ENCODE data around the gene JAKMIP2. TPM values are rescaled to one million over a fixed set of nuclear protein-coding genes. Genes with fewer than 3 reads are reported as not detected.

Gene JAKMIP2
- total RNA-seq, 2 donors from 2014 or later, result 1.2 to 6.3 TPM

- Mint-ChIP-seq H3K4me3 (no peak overlapping the region), H3K27ac (no peak overlapping the region), H3K9me3 (peaks cover 14 to 15% of the 10 kb centered on the region in 2 donors), H3K4me1 (ENCODE audit: low read depth) (no peaks in the 10 kb centered on the region), H3K27me3 (ENCODE audit: low read depth) (no peaks in the 10 kb centered on the region), H3K36me3 (ENCODE audit: insufficient read depth in 2 of 2) (peaks cover 11 to 16% of the 10 kb centered on the region in 2 donors)
- no peak for DNase-seq
- no peak for ATAC-seq (replicated peaks in 1 of 2)
These were observed 85.1 kb downstream of the JAKMIP2 start for GRCh38 chr5:147697380-147697779.

DNA sequence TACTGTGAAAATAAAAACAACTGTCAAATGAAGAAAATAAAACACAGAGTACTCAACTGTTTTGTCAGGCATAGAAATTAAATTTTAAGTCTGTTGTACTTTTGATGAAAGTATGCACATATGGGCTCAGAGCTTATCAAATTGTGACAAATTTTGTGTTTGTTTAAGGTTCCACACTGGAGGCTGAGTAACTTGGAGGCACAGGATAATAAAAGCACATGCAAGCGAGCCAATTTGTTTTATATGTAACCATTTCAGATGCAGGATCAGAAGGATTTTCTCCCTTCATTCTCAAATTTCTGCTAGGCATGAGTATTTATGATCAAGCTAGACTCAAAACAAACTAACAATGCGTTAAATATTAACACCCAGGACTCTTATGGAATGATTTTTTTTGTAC, 87.8 kb downstream of the JAKMIP2 start:
- peaks cover 14 to 15% of the 10 kb centered on the region in 2 donors for H3K9me3 Mint-ChIP-seq
- ATAC-seq (replicated peaks in 1 of 2) (no peak), DNase-seq (no peak)
- no peaks in the 10 kb centered on the region for H3K4me1 Mint-ChIP-seq (ENCODE audit: low read depth)
- H3K36me3 Mint-ChIP-seq (ENCODE audit: insufficient read depth in 2 of 2), result peaks cover 11 to 16% of the 10 kb centered on the region in 2 donors
- H3K27me3 Mint-ChIP-seq (ENCODE audit: low read depth), result no peaks in the 10 kb centered on the region
- no peak overlapping the region for H3K4me3 Mint-ChIP-seq
- no peak overlapping the region for H3K27ac Mint-ChIP-seq

- H3K4me1 Mint-ChIP-seq (ENCODE audit: low read depth), result no peaks in the 10 kb centered on the region
- ATAC-seq (replicated peaks in 1 of 2), result no peak
- no peak overlapping the region for H3K27ac Mint-ChIP-seq
- H3K27me3 Mint-ChIP-seq (ENCODE audit: low read depth), result no peaks in the 10 kb centered on the region
- peaks cover 5 to 7% of the 10 kb centered on the region in 2 donors for H3K36me3 Mint-ChIP-seq (ENCODE audit: insufficient read depth in 2 of 2)
- DNase-seq, result no peak
- peaks cover 6 to 8% of the 10 kb centered on the region in 2 donors for H3K9me3 Mint-ChIP-seq
- H3K4me3 Mint-ChIP-seq, result no peak overlapping the region
These were observed 89.3 kb downstream of the JAKMIP2 start for GRCh38 chr5:147693233-147693632.

GRCh38 chr5:147691130-147691529, 91.4 kb downstream of the JAKMIP2 start:
- ATAC-seq (replicated peaks in 1 of 2) (no peak), DNase-seq (no peak)
- H3K4me1 Mint-ChIP-seq (ENCODE audit: low read depth), result no peaks in the 10 kb centered on the region
- H3K4me3 Mint-ChIP-seq, result no peak overlapping the region
- H3K27ac Mint-ChIP-seq, result no peak overlapping the region
- H3K36me3 Mint-ChIP-seq (ENCODE audit: insufficient read depth in 2 of 2), result no peaks in the 10 kb centered on the region
- H3K9me3 Mint-ChIP-seq, result peaks cover 0 to 2% of the 10 kb centered on the region in 2 donors
- no peaks in the 10 kb centered on the region for H3K27me3 Mint-ChIP-seq (ENCODE audit: low read depth)

- H3K27ac Mint-ChIP-seq, result no peak overlapping the region
- H3K27me3 Mint-ChIP-seq (ENCODE audit: low read depth), result no peaks in the 10 kb centered on the region
These were observed 91.9 kb downstream of the JAKMIP2 start for GRCh38 chr5:147690595-147690994.

DNA sequence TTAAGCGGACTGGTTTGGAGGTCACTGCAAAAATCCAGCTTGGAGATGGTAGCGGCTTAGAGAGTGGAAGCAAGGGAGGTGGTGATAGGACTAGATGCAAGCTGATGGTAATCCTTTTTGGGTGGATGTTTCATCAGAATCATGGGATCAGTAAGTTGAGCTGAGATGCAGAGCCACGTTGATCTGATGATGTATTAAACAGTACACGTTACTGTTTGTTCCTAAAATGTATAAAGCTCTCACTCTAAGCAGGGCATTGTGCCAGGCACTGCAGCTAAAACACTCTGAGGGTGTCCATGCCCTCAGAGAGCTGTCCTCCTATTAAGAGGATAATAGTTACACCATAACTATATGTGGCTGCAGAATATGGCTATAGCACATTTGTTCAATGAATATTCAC, 93.1 kb downstream of the JAKMIP2 start:
- no peaks in the 10 kb centered on the region for H3K36me3 Mint-ChIP-seq (ENCODE audit: insufficient read depth in 2 of 2)
- H3K4me1 Mint-ChIP-seq (ENCODE audit: low read depth), result no peaks in the 10 kb centered on the region
- no peaks in the 10 kb centered on the region for H3K9me3 Mint-ChIP-seq
- DNase-seq (no peak), ATAC-seq (replicated peaks in 1 of 2) (no peak)
- no peaks in the 10 kb centered on the region for H3K27me3 Mint-ChIP-seq (ENCODE audit: low read depth)
- H3K27ac Mint-ChIP-seq, result no peak overlapping the region
- no peak overlapping the region for H3K4me3 Mint-ChIP-seq

More at GRCh38 chr5:147690595-147690994, 91.9 kb downstream of the JAKMIP2 start:
- no peak overlapping the region for H3K4me3 Mint-ChIP-seq
- ATAC-seq (replicated peaks in 1 of 2) (no peak), DNase-seq (no peak)
- peaks cover 0 to 2% of the 10 kb centered on the region in 2 donors for H3K9me3 Mint-ChIP-seq
- no peaks in the 10 kb centered on the region for H3K36me3 Mint-ChIP-seq (ENCODE audit: insufficient read depth in 2 of 2)
- no peaks in the 10 kb centered on the region for H3K4me1 Mint-ChIP-seq (ENCODE audit: low read depth)

GRCh38 chr5:147688656-147689356, 93.7 kb downstream of the JAKMIP2 start:
- Mint-ChIP-seq H3K4me3 (no peak overlapping the region), H3K9me3 (no peaks in the 10 kb centered on the region), H3K27me3 (ENCODE audit: low read depth) (no peaks in the 10 kb centered on the region), H3K4me1 (ENCODE audit: low read depth) (no peaks in the 10 kb centered on the region), H3K27ac (no peak overlapping the region), H3K36me3 (ENCODE audit: insufficient read depth in 2 of 2) (no peaks in the 10 kb centered on the region)
- ATAC-seq (replicated peaks in 1 of 2), result no peak
- no peak for DNase-seq

DNA sequence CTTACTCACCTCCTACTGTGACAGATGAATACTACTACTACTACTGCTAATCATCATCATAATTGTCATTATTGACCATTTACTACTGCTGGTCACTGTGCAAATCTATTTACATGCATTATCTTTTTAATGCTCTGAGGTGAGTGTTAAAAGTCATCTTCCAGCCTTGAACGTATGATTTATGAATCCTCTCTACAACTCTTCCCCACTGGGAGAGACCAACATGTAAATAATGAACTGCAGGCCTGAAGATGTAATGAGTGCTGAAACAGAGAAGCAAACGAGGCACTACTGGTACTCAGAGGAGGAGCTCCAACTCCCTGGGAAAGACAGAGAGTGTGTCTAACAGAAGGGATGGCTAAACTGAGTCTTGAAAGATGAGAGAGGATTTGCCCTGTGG, 95.4 kb downstream of the JAKMIP2 start:
- H3K36me3 Mint-ChIP-seq (ENCODE audit: insufficient read depth in 2 of 2), result no peaks in the 10 kb centered on the region
- no peak overlapping the region for H3K4me3 Mint-ChIP-seq
- no peak for DNase-seq
- H3K27me3 Mint-ChIP-seq (ENCODE audit: low read depth), result no peaks in the 10 kb centered on the region
- no peak overlapping the region for H3K27ac Mint-ChIP-seq
- no peak for ATAC-seq (replicated peaks in 1 of 2)
- no peaks in the 10 kb centered on the region for H3K9me3 Mint-ChIP-seq
- H3K4me1 Mint-ChIP-seq (ENCODE audit: low read depth), result no peaks in the 10 kb centered on the region

- no peak for DNase-seq
- no peak for ATAC-seq (replicated peaks in 1 of 2)
- Mint-ChIP-seq H3K27ac (no peak overlapping the region), H3K9me3 (no peaks in the 10 kb centered on the region), H3K27me3 (ENCODE audit: low read depth) (no peaks in the 10 kb centered on the region), H3K36me3 (ENCODE audit: insufficient read depth in 2 of 2) (no peaks in the 10 kb centered on the region), H3K4me3 (no peak overlapping the region), H3K4me1 (ENCODE audit: low read depth) (no peaks in the 10 kb centered on the region)
These were observed 96.1 kb downstream of the JAKMIP2 start for GRCh38 chr5:147686421-147686820.

DNA sequence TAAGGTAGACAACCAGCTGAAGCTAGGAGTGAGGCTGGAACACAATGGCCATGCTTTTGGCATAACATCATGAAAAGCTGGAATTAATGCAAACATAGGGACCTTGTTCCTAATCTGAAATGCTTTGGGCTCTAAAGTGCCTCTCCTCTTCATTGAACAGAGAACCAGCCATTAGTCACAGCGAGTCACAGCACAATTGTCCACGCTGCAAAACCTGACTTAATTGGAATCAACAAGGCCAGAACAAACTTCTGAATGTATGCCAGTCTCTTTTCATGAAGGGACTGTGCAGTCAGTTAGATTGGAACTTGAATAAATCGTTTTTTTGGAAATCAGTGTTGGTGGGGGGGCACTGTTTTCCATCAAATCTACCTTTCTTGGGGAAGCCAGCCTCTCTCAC, 96.5 kb downstream of the JAKMIP2 start:
- Mint-ChIP-seq H3K4me1 (ENCODE audit: low read depth) (no peaks in the 10 kb centered on the region), H3K27me3 (ENCODE audit: low read depth) (no peaks in the 10 kb centered on the region), H3K36me3 (ENCODE audit: insufficient read depth in 2 of 2) (no peaks in the 10 kb centered on the region), H3K27ac (no peak overlapping the region), H3K4me3 (no peak overlapping the region), H3K9me3 (no peaks in the 10 kb centered on the region)
- no peak for ATAC-seq (replicated peaks in 1 of 2)
- no peak for DNase-seq

GRCh38 chr5:147675168-147675567, 107.4 kb downstream of the JAKMIP2 start:
- ATAC-seq (replicated peaks in 1 of 2) (no peak), DNase-seq (no peak)
- no peak overlapping the region for H3K4me3 Mint-ChIP-seq
- H3K36me3 Mint-ChIP-seq (ENCODE audit: insufficient read depth in 2 of 2), result no peaks in the 10 kb centered on the region
- no peaks in the 10 kb centered on the region for H3K27me3 Mint-ChIP-seq (ENCODE audit: low read depth)
- no peak overlapping the region for H3K27ac Mint-ChIP-seq
- H3K9me3 Mint-ChIP-seq, result no peaks in the 10 kb centered on the region
- no peaks in the 10 kb centered on the region for H3K4me1 Mint-ChIP-seq (ENCODE audit: low read depth)

DNA sequence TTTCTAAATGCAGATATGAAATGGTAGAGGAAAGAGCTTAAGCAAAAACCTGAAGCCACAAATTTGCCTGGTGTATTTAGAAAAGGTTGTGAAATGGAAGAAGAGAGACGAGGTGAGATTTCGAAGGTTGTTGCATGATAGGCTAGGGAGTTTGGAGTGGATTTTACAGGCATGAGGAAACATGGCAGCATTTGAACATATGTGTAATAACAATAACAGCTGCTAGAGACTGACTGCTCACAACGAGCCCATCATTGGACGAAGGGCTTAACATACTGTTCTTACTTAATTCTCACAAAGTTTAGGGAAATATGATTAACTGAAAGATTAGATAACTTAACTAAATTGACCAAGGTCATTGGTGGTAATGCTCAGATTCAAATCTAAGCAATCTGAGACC, 108.1 kb downstream of the JAKMIP2 start:
- DNase-seq (no peak), ATAC-seq (replicated peaks in 1 of 2) (no peak)
- Mint-ChIP-seq H3K36me3 (ENCODE audit: insufficient read depth in 2 of 2) (no peaks in the 10 kb centered on the region), H3K27ac (no peak overlapping the region), H3K4me3 (no peak overlapping the region), H3K9me3 (no peaks in the 10 kb centered on the region), H3K27me3 (ENCODE audit: low read depth) (no peaks in the 10 kb centered on the region), H3K4me1 (ENCODE audit: low read depth) (no peaks in the 10 kb centered on the region)

DNA sequence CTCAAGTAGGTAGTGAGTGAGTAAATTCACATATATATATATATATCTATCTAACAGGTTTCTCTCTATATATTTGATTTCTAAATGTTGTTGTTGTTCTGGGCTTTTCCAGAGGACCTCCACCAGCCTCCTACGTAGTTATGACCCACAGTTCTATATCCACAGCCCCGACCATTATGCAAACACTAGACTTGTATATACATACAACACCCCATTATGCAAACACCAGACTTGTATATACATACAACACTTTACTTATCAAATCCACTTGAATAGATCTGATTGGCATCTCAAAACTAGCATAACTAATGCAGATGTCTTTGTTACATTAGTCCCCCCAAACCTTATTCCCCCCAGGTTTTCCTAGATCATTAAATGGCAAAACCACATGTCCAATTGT, 108.7 kb downstream of the JAKMIP2 start:
- DNase-seq, result no peak
- H3K4me3 Mint-ChIP-seq, result no peak overlapping the region
- H3K9me3 Mint-ChIP-seq, result no peaks in the 10 kb centered on the region
- ATAC-seq (replicated peaks in 1 of 2), result no peak
- no peaks in the 10 kb centered on the region for H3K4me1 Mint-ChIP-seq (ENCODE audit: low read depth)
- H3K27me3 Mint-ChIP-seq (ENCODE audit: low read depth), result no peaks in the 10 kb centered on the region
- H3K27ac Mint-ChIP-seq, result no peak overlapping the region
- H3K36me3 Mint-ChIP-seq (ENCODE audit: insufficient read depth in 2 of 2), result no peaks in the 10 kb centered on the region

GRCh38 chr5:147673266-147673665, 109.3 kb downstream of the JAKMIP2 start:
- ATAC-seq (replicated peaks in 1 of 2) (no peak), DNase-seq (no peak)
- Mint-ChIP-seq H3K4me3 (no peak overlapping the region), H3K4me1 (ENCODE audit: low read depth) (no peaks in the 10 kb centered on the region), H3K9me3 (no peaks in the 10 kb centered on the region), H3K27me3 (ENCODE audit: low read depth) (no peaks in the 10 kb centered on the region), H3K27ac (no peak overlapping the region), H3K36me3 (ENCODE audit: insufficient read depth in 2 of 2) (no peaks in the 10 kb centered on the region)
